NCI-H446 (cell line): ENCODE data around the gene SH3TC2.

Experiments
- DNase-seq, 2 experiments: peaks; one replicate each; lab custom pipeline; 2025; lab: John Stamatoyannopoulos, UW

Gene SH3TC2

GRCh38 chr5:148999741-149000140 is 63.1 kb downstream of the SH3TC2 start:
- no peak for DNase-seq

GRCh38 chr5:148998174-148998797 is 64.6 kb downstream of the SH3TC2 start:
- DNase-seq = peak; percentile 66 to 75

DNA sequence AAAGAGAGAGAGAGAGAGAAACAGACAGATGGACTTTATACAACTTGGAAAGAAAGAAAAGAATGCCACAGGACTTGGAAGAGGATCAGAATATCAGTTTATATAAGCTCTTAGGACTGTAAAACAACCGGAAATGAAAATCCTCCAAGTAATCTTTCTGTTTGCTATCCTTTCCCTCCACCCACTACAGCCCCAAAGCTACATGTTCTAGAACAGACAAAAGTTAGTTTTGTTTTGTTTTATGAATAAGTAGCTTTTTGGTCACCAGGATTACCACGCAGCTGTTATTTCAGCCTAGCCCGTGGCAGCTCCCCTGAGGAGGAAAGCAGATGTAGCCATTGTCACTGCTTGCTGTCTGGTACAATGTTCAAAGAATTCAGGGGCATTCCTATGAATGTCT is 66.6 kb downstream of the SH3TC2 start:
- no peak for DNase-seq

DNA sequence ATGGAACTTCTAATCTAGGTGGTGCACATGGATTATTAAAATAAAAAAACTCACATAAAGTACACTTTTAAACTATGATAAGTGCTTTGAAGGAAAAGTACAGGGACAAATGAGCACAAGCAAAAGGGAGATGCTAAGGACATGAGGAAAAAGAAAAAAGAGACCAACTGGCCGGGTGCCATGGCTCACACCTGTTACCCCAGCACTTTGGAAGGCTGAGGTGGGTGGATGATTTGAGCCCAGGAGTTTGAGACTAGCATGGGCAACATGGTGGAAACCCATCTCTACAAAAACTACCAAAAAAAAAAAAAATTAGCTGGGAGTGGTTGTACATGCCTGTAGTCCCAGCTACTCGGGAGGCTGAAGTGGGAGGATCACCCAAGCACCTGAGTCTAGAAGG is 67.1 kb downstream of the SH3TC2 start:
- DNase-seq = no peak

GRCh38 chr5:148993283-148993936 is 69.5 kb downstream of the SH3TC2 start:
- no peak for DNase-seq

- no peak for DNase-seq
These were observed 70.6 kb downstream of the SH3TC2 start for GRCh38 chr5:148992265-148992664.

DNA sequence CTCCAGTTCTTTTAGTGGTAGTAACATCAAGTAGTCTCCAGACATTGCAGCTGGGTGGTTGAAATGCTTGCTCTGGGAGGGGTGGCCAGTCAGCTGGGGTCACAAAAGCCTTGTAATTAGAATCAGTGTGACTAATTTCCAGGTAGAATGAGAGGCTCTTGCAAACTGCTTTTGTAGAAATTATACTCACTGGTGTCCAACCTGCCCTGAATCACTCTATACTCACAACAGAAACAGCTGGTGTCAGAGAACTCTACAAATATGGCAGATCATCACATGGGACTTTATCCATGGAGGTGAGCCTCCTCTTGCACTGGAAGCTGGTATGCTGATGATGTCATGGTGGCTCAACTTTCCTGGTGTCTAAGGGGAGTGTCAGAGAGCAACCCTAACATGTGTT is 71.3 kb downstream of the SH3TC2 start:
- DNase-seq = no peak

GRCh38 chr5:148990817-148991216 is 72.0 kb downstream of the SH3TC2 start:
- no peak for DNase-seq

DNA sequence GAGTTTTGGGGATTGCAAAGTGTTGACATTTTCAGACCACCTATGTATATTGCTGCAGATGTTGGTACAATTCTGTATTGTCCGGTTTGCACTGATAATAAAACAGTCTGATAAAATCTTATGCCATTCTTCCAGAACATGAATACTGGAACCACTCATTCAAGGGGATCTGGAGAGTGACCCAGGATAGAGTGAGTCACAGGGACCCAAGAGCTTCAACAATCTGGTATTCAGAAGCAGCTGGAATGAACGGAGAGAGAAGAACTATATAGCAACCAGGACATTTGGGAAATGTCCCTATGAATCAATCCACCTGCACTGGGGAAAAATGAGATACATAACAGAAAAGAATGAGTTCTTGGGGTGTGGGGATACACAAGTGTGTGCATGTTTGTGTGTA is 73.3 kb downstream of the SH3TC2 start:
- no peak for DNase-seq

- DNase-seq = no peak
These were observed 74.5 kb downstream of the SH3TC2 start for GRCh38 chr5:148988328-148988727.

DNA sequence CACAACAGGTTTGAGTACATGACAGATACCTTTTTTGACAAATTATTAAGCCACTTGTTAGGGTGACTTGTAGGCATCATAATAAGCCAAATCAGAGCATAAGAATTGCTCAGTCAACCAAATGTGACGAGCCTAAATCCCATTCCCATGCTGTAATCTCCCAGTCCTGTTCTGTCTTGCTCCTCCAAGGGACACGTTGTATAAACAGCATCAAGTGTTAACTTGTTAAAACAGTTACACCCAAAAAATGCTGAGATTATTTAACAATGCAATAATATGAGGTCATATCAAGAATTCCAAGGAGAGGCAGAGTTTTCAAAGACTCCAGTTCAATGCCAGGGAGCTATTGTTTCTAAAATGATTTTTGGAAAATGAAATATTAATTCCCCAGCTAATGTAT is 76.2 kb downstream of the SH3TC2 start:
- no peak for DNase-seq

GRCh38 chr5:148984345-148984744 is 78.5 kb downstream of the SH3TC2 start:
- no peak for DNase-seq

- DNase-seq = no peak
These were observed 81.5 kb downstream of the SH3TC2 start for GRCh38 chr5:148981353-148981752.

DNA sequence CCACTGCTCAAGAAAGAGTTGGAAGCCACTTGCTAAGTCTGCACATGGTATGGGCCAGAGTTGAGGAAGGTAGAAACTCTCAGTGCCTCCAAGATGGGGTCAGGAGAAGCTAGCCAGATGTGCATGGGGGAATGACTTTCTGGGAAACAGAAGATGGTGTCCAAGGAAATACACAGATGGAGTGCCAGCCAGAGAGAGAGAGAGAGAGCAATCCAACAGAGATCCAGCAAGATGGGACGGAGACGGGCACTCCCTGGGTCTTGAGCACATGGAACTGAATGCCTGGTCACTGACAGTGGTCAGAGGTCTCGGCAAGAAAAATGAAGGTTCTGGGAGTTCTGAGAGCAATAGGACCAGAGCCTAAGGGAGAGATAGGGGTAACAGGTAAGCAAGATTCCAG is 82.1 kb downstream of the SH3TC2 start:
- no peak for DNase-seq

- no peak for DNase-seq
These were observed 83.7 kb downstream of the SH3TC2 start for GRCh38 chr5:148979083-148979723.

GRCh38 chr5:148978370-148979082 is 84.3 kb downstream of the SH3TC2 start:
- DNase-seq = no peak

- no peak for DNase-seq
These were observed 86.1 kb downstream of the SH3TC2 start for GRCh38 chr5:148976569-148977381.

- no peak for DNase-seq
These were observed 88.1 kb downstream of the SH3TC2 start for GRCh38 chr5:148974642-148975327.

DNA sequence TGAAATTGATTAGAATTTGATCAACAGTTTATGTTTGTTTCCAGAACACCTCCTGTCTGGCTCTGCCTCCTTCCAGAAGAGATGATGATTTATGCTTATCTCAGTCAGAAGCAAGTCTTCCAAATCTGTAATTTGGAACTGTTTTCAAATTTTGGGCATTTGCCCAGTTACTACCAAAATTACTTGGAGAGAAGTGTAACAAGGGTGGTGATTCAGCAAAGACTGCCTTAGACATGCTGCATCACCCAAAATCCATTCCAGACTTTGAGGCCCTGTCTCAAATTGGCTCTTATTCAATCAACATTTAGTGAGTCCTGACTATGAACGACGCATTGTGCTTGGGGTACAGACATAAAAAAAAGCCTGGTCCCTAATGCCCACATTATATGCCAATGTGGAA is 89.4 kb downstream of the SH3TC2 start:
- DNase-seq = peak; percentile 59 to 85

DNA sequence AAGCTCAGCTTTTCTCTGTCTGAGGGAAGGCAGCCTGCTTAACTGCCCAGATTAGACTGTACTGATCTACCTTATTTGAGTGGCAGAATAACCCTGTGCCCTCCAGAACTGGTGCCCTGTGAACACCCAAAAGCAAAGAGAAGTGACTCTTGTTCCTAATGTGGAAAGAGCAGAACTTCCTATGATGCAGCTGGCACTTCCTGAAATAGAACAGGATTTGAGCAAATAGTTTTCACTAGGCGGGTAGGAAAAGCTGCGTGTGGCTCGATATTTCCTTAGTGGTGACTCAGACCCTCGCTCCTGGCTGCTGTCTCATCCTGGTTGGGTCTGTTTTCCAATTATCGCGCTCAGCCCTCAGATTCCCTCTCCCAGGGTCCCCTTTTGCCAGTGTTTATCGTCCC is 89.9 kb downstream of the SH3TC2 start:
- peak; percentile 55 to 74 for DNase-seq

DNA sequence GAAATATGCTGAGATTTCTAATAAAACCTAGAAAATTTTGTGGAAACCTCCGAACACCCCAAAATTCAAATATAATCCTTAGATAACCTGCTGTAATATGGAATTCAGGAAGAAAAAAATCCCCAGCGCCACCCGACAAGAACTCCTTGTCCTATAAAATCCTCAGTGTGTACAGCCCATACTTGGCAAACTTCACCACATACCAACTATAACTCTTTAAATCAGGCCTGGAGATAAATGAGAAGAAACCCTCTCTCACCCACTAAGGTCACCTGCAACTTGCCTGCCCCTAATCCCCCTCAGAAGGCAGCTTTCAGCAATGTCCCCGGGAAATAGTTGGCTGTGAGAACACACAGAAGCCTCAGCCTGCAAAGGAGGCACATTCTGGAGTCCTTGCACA is 90.5 kb downstream of the SH3TC2 start:
- no peak for DNase-seq
